Frontal cortex (tissue), 4 donors: ENCODE measurements around the gene TOR2A. TPM values are rescaled to one million over a fixed set of nuclear protein-coding genes. Genes with fewer than 3 reads are reported as not detected.
A peak's percentile ranks its signal among the peaks of the same experiment; 100 is the strongest.

Experiments
- DNase-seq, 2 donors: peaks; one replicate each; pipeline ENCODE4 v3.0.0; 2012; ENCODE audit warnings: low spot score in 2 of 2
- FAIRE-seq: peaks from 2 replicates; lab custom pipeline; 2012; peaks lifted over from hg19 to GRCh38; lab: Jason Lieb, UNC
- total RNA-seq: library from RNA; depleted of rRNA; stranded (reverse); fragments of >200 nt; gene quantifications from one replicate; pipeline ENCODE4 v1.2.3, GENCODE V29; 2014
- donor health status: control.
- donor health status: control.
- donor health status: control.

TOR2A gene
- total RNA-seq, 1 donor from 2014 or later: 7.3 TPM

DNA sequence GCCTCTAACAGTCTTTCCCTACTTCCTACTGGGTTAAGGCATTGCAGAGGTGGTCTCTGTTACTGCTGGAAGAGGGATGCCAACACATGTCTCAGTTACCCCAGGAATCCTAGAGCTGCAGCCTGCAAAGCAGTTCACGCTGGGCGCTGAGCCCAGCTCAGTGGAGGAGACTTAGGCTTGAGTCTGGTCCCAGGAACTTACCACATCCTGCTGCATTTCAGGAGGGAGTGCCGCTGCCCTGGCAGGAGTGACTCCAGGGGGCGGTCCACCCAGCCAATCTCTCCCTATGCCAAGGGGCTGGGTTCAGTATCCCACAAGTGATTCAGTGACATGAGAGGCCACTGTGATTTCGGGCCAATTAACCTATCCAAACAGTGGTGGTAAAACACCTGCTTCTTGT lies 11.7 kb downstream of the TOR2A start:
- DNase-seq (no peak), FAIRE-seq (no peak)

DNA sequence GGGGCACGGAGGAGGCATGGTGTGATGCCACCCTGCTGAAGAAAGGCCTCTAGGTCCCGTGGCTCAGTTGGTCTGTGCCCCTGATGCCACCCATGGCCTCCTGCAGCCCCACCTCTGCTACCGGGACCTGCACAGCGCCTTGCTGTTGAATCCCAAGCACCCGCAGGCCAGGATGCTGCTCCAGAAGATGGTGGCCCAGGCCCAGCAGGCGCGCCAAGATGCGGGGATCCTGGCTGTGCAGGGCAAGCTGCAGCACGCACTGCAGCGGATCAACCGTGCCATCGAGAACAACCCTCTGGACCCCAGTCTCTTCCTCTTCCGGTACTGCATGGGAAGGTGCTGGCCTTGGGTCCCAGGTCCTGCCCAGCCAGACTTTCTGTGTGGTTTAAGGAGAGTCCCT lies 12.1 kb downstream of the TOR2A start:
- no peak for FAIRE-seq
- no peak for DNase-seq

DNA sequence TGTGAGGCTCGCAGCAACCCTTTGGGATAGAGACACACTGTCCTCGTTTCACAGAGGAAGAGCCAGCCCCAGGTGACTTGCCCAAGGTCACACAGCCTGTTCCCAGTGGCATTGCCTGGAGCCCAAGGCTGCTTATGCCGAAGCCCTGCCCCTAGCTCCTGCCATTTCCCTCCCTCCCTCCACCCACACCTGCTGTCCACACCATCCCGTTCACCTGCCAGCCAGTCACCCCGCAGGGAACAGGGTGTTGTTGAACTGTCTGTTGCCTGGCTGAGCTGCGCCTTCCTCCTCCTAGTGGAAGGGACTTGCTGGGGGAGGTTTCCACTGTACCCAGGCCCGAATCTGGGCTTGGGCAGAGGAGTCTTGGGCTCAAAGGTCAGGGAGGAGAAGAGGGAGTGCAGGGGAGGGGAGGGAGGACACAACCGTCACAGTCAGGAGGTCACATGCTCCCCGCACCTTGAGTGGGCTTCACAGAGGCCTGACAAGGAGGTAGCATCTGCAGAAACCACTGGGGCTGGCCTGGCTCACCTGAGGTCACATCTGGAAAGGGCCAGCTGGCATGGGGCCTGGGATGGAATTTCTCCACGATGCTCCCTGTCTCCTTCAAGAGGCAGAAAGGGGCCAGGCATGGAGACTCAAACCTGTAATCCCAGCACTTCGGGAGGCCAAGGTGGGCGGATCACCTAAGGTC lies 12.9 kb downstream of the TOR2A start:
- FAIRE-seq (no peak), DNase-seq (no peak)

DNA sequence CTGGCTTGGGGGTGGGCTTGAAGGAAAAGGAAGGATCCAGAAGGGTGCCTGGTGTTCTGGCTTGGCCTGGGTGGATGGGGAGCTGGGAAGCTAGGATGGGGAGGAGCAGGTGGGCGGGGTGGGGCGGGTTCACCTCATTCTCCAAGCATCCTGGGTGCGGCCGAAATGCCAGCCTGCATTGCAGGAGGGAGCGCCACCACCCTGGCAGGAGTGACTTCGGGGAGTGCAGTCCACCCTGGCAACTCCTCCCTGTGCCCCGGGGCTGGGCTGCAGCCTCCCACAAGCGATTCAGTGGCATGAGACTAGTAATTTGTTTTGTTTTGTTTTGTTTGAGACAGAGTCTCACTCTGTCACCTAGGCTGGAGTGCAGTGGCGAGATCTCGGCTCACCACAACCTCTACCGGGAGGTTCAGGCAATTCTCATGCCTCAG lies 13.7 kb downstream of the TOR2A start:
- FAIRE-seq (no peak), DNase-seq (no peak)

DNA sequence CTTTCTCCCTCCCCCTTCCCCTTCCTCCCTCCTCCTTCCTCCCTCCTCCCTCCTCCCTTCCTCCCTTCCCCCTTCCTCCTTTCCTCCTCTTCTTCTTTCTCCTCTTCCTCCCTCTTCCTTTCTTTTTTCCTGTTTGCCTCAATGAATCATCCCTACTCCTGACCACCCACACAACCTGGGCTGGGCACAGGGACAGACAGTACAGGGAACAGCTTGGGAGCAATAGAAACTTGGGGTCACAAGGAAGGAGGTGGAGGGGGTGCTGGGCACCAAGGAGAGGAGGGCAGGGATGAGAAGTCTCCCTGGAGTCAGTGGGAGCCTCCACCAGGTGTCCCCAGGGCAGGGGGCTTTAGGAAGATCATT lies 14.2 kb downstream of the TOR2A start:
- FAIRE-seq (no peak), DNase-seq (no peak)

DNA sequence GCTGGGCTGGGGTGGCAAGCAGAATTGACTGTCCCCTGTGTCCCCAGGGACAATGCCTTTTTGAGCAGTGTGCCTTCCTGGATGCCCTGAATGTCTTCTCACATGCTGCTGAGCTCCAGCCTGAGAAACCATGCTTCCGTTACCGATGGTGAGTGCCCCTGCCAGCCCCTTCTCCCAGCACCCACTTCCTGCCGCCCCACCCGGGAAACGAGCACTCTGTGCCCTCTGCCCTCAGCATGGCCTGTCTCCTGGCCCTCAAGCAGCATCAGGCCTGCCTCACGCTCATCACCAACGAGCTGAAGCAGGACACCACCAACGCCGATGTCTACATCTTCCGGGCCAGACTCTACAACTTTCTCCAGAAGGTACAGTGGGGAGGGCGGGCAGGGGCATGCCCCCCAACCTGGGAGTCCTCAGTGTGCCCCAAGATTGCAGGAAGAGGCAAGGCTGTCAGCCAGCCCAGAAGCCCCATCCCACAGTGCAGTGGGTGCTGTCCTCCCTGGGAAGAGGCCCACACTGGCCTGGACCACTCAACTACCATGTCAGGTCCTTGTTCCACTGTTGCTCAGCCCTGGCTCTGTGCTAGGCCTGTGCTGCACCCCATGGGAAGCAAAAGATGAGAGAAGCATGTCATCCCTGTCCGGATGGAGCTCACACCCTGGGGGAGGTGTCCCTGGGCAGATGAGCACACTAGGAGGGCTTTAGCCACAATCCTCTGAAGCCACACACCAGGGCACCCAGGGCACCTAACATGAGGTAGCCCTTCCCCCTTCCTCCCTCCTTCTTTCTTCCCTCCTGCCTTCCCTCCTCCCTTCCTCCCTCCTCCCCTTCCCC lies 14.8 kb downstream of the TOR2A start:
- no peak for FAIRE-seq
- DNase-seq: no peak

DNA sequence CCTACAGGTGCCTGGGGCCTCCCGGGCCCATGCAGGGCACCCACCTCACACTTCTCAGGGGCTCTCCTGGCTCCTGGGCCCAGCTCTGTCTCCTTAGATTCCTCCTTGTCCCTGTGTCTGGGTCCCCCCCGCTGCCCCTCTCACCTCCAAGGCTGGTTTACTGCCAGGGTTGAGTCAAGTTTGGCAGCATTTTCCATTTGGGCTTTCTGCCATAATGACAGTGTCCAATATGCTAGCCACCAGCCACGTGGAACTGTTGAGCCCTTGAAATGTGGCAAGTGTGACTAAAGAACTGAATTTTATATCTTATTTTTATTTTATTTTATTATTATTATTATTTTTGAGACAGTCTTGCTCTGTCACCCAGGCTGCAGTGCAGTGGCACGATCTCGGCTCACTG lies 17.3 kb downstream of the TOR2A start:
- no peak for DNase-seq
- no peak for FAIRE-seq

DNA sequence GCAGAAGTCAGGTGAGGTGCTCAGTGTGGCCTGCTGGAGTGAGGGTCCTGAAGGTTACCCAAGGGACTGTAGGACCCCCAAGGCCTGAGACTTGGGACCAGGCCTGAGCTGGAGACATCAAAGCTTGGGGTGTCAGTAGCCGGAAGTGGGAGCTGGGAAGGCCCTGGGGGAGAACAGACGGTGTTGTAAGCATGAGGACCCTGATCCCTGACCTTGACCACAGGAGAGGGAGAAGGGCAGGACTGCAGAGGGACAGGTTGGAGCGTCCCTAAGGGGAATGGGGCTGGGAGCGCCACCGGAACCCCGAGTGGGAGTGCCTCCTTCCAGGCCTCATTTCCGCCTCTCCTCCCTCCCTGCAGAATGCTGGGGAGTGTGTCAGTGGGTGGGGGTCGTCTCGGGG lies 18.7 kb downstream of the TOR2A start:
- no peak for FAIRE-seq
- no peak for DNase-seq

DNA sequence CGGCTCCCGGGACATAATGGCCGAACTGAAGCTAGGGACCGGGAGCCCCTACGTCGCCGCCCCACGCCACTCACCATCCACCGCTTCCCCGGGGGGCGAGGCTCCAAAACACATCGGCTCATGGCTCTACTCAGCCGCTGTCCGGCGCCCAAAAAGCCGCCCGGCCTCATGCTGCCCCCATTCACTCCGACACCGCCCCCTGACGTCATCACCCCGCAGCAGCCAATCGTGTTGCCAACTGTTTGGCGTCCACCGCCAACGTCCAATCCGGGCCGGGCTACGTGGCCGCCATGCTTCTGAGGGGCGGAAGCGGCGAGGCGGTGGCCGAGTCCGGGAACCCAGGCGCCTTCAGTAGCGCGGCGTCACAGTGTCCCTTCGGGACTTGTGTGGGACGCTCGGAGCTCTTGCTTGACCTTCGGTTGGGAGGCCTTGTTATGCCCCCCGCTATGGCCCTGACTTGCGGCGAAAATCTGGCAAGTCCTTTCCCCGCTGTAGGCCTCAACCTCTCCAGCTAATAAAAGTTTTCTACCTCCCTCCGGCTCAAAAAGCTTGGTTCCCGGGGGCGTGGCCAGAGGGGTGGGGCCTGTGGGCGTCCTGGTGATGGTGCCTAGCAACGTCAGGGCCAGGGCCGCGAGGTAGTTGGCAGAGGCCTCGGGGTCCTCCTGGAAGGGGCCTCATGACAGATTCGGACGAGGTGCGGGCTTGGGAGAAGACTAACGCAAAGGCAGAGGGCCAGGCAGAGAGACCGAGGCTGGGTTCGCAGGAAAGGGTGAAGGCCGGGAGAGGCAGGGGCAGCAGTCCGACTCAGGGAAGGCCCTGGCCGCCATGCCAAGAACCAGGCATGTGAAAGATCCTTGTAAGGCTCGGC lies 19.4 kb downstream of the TOR2A start, which contains the start of the genes PTRH1 and TTC16:
PTRH1 (minus strand) TSS at position 194 of the 868 bp plus-strand sequence; CDS start at position 170, 24 bp downstream.
TTC16 (plus strand) TSS at position 610 of the 868 bp plus-strand sequence; CDS start at position 677, 67 bp downstream.
- DNase-seq (peak; percentile 99 to 100), FAIRE-seq (peak; percentile 84)

DNA sequence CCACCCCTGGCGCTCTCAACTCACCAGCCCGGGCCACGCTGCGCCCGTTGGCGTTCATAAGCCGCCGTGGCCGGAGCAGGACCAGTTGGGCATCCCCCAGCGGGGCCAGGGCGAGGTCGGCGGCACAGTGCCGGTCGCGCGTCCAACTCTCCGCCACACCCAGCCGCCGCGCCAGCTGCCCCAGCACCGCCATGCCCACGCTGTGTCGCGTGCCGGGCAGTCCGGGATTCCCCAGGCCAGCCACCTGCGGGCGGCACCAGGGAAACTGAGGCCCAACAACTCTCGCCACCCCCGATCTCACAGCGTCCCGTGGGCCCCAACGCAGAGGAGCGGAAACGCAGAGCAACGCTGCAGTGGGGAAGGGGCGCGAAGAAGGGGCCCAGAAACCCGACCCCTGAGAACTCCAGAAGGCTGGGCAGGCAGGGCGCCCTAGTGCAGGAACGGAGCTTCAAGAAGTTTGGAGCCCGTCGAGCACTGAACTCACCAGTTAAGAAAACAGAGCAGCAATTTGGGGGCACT lies 20.1 kb downstream of the TOR2A start:
- DNase-seq (peak in 1 of 2 donors; percentile 49), FAIRE-seq (no peak)

DNA sequence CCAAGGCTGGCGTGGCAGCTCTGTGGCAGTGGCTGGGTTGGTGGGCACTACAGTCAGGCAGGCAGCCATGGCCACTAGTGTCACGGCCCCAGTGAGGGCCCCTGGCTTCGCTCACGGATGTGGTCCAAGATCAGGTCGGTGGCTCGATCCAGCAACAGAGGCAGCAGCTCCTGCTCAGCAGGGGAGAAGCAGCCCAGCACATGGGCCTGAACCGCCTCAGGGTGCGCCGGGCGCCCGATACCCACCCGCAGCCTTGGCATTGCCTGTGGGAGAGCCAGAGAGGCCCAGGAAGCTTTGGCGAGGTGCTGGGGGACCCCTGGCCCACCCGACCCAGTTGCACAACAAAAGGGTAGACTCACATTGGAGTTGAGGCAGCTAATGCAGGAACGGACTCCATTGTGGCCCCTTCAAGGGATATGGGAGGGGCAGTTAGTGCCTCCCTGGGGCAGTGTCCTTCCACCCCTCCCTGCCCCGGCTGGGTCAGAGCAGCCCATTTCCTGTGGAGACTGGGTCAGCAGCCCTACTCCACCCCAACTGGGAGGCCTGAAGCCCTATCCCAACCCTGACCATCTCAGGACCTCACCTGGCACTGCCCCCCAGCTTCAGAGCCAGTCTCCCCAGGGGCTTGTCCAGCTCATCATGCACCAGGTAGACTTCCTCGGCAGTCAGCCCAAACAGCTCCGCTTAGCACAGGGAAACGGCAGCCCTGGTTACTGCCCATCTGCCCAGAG lies 20.9 kb downstream of the TOR2A start:
- DNase-seq (no peak), FAIRE-seq (no peak)

DNA sequence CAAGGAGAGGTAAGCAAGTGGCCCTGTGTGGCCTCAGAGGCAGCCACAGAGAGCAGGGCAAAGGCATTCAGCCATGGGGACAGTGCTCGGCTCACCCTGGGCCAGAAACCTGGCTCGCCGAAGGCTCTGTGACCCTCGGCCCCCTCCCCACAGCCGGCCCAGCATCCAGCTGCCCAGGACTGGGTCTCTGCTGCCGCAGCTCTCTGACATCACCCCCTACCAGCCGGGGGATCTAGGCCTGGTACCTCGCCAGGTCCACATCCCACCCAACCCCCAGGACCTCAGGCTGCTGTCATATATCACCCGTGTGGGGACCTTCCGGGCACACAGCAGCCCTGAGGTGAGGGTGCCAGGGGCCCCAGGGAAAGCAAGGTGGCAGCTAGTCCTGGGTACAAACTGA lies 22.2 kb downstream of the TOR2A start:
- FAIRE-seq: no peak
- no peak for DNase-seq

DNA sequence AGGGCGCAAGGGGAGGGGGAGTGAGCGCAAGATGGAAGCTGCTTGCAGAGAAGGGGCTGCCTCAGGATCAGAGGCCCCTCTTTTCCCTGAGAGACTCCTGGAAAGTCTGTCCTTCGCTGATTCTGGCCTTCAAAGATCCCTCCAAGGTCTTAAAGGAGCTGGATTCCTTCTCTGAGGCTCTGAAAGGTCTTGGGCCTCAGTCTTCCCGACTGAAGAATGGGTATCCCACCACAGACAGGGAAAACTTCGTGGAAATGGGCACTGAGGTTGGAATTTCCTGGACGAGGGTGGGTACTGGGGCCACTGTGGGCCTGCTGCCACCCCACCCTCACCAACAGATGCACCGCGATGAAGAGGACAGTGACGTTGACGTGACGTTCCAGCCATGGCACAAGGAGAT lies 22.7 kb downstream of the TOR2A start:
- no peak for FAIRE-seq
- DNase-seq: no peak

DNA sequence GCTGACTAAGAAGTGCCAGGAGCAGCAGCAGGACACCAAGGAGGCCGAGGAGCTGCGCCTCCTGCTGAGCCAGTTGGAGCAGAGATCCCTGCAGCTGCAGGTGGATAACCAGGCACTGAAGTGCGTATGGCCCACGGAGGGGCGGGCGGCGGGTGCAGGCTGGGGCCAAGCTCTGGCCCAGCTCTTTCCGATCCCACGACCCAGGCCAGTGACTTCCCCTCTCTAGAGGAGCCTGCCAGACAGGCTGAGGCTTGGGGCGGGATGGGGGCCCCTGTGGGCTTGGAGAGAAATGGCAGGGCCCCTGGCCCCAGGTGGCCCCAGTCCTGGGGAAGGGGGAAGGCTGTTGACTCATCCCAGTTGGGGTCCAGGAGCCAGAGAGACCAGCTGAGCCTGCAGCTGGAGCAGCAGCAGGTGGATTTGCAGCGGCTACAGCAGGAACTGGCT lies 23.2 kb downstream of the TOR2A start:
- FAIRE-seq: no peak
- no peak for DNase-seq

DNA sequence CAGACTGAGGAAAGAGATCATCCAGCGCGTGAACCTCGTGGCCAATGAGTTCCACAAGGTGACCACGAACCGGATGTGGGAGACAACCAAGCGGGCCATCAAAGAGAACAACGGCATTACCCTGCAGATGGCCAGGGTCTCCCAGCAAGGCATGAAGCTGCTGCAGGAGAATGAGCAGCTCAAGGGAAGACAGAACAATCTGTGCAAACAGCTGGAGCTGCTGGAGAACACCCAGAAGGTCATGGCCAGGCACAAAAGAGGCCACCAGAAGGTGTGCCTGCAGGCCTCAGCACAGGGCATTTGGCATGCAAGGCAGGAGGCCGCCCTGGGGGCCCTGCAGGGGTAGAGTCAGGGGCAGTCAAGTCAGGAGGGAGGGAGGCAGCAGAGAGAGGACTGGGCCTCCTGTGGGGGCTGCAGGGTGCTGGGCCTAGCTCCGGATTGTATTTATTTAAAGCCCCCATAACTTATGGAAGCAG lies 23.8 kb downstream of the TOR2A start:
- FAIRE-seq (no peak), DNase-seq (no peak)

DNA sequence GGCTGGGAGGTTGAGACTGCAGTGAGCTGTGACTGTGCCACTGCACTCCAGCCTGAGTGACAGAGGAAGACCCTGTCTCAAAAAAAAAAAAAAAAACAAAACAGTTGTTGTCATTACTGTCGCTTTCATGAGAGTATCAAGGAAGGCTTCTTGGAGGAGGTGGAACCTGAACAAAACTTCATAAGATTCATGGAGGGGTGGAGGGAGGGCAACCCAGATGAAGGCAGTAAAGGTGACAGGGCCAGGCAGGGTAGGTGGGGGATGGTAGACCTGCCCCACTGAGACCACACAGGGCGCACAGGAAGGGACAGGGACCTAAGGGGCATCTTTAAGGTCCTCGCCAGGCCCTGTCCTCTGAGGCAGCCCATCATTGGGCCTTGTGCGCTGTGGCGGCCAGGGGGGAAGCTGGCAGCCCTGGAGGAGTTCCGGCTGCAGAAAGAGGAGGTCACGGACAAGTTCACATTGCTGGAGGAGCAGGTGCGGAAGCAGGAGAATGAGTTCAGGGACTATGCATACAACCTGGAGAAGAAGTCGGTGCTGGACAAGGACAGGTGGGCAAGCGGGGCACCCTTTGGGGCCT lies 24.8 kb downstream of the TOR2A start:
- no peak for DNase-seq
- FAIRE-seq: no peak

DNA sequence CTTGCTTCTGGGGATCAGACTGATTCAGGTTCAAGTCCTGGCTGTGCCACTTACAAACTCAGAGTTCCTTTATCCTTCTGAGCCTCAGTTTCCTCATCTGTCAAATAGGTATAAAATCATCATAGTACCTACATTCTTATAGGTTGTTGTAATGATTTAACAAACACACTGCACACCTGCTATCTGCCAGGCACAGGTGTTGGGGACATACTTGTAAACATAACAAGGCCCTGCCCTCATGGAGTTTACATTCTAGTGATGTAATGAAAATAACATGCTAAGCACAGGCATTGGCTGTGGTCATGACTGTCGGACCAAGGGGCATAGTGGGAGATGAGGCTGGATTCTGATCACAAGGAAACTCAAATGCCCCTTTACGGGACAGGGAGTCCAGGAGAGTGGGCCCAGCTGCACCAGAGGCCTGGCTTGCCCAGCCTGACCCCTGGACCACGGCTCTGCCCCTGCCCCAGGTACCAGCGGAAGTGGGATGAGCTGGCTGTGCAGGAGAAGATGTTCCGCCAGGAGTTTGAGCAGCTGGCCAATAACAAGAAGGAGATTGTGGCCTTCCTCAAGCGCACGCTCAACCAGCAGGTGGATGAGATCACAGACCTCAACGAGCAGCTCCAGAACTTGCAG lies 26.0 kb downstream of the TOR2A start:
- DNase-seq (no peak), FAIRE-seq (no peak)

DNA sequence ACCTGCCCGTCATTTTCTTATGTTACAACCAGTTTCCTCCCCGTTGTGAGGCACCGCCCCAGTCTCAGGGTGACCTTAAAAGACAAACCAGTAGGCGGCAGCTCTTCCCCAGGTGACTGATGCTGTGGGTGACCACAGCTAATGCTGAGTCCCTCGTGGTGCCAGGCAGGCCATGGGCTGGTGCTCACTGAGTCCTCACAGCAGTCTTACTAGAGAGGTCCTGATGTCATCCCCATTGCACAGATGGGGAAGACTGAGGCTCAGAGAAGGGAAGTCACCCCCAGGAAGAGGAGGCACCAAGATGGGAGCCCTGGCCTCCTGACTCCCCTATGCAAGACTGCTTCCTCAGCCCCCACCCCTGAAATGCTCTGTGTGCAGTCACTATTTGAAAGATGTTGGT lies 27.3 kb downstream of the TOR2A start:
- no peak for DNase-seq
- no peak for FAIRE-seq
